NCI-H526 (cell line): ENCODE results near the gene RAB11FIP3.
"Not testable (repeated sequence)": the region's sequence is repeated elsewhere in the genome, so short reads cannot be mapped to it uniquely, and the experiment has no call there.

Source experiments
- DNase-seq, 2 experiments: peaks; one replicate each; lab custom pipeline; 2025; lab: John Stamatoyannopoulos, UW

Gene RAB11FIP3

DNA sequence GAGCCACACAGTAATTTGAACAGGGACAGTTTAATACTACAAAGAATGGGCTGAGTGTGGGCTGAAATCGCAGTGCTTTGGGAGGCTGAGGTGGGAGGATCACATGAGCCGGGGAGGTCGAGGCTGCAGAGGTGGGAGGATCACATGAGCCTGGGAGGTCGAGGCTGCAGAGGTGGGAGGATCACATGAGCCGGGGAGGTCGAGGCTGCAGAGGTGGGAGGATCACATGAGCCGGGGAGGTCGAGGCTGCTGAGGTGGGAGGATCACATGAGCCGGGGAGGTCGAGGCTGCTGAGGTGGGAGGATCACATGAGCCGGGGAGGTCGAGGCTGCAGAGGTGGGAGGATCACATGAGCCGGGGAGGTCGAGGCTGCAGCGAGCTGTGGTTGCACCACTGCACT lies 69.2 kb downstream of the RAB11FIP3 start:
- not testable (repeated sequence) for DNase-seq

DNA sequence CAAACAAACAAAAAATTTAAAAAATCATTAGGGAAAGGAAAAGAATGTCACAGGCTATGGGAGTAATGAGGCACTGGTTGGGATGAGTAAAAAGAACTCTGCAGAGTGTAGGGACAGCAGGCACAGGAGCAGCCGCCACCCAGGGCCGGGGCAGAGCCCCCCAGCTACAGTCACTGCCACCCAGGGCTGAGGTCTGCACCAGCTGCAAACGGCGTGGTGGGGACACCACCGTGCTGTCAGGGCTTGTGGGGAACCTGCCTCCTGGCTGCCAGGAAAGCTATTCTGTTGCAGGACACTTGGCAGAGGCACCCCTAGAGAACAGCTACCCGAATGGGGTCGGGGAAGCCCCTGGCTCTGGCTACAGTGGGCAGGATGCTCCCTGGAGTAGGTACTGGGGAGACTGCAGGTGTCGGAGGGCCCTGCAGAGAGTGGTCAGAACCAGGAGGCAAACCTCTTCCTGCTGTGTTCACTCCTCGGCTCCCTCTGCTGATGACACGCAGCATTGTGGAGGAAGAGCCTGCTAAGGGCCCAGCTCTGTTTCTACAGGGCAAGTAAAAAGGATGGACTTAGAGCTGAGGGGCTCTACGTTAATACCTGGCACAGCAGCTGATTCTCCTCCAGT lies 69.8 kb downstream of the RAB11FIP3 start:
- peak; percentile 15 to 44 for DNase-seq

DNA sequence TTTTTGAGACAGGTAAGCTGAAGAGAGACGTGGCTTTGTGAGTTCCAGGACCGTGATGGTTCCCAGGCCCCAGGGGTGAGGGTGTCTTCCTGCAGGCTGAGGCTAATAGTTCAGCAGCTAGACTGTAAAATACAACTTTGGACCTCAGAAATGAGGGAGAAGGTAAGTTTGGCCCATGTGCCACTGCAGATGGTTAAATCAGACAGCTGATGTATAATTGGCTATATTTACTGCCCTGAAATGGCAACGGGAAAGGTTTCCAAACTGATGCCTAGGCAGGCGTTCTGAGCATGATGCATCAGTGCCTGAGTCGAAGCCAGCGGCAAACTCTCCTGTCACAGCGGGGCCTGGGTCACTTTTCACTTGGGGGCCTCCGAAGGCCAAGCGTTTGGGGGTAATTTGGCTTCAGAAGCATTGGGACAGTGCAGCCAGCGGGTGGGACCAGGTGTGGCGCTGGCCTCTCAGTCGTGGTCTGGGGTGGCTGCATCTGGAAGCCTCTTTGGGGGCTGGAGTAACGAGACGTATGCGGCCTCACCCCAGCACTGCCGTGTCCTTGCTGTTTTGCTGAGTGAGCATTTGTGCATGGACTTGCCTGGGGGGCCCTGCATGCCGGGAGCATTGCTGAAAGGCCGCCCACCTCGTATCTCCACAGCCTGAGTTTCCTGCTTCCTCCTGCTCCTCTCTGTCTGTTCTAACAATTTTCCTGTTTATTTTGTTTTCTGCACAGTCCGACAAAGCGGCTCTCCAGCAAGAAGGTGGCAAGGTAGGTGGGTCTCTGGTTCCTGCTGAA lies 70.8 kb downstream of the RAB11FIP3 start:
- no peak for DNase-seq

DNA sequence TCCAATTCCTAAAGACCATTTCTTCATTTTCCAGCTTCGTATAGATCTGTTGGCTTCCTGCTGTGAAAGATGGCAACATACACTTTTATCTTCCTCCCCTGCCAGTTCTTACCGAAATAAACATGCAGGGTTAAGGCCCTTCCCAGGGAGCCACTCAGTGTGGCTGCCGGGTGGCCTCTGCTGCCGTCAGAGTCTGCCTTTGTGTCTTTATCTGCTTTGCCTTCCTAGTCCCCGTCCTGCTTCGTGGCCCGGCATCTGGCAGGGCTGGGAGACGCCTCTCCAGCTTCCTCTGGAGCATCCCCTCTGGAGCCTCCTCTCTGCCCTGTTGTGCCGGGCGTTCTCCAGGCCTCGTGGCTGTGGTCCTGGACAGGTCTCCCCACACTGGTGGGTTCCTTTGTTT lies 71.8 kb downstream of the RAB11FIP3 start:
- no peak for DNase-seq

DNA sequence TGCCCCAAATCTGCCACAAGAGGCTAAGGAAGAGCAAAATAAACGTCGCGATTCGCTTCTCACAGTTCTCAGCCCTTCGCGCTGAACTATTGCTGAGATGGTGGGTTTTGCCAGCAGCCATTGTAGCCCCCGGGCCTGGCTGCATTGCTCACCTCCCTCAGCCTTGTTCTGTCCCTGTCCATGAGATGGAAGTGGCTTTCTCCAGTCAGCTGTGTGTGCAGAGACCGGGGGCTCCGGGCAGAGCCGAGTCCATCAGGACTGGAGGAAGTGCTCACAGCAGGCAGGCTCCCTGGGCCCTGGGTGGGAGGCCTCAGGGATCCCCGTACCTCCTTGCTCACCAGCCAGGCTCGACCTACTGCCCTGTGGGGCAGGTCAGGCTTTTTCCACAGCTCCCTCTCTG lies 74.5 kb downstream of the RAB11FIP3 start:
- DNase-seq: no peak

DNA sequence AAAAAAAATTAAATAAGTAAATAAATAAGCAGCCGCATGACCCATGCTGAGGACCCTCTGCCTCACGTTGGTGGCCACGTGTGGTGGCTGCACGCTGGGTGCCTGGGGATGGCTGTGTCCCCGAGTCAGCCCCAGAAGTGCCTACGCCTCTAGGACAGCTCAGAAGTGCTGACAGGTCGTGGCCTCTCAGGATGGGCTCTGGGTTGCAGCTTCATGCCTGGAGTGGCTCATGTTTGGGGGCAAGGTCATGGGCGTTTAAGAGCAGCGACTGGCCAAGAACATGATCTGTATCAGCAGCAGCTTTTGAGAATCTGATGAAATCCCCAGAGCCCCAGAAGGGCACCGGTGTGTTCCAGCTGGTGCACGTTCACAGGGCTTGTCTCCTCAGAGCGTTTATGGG lies 75.3 kb downstream of the RAB11FIP3 start:
- no peak for DNase-seq

DNA sequence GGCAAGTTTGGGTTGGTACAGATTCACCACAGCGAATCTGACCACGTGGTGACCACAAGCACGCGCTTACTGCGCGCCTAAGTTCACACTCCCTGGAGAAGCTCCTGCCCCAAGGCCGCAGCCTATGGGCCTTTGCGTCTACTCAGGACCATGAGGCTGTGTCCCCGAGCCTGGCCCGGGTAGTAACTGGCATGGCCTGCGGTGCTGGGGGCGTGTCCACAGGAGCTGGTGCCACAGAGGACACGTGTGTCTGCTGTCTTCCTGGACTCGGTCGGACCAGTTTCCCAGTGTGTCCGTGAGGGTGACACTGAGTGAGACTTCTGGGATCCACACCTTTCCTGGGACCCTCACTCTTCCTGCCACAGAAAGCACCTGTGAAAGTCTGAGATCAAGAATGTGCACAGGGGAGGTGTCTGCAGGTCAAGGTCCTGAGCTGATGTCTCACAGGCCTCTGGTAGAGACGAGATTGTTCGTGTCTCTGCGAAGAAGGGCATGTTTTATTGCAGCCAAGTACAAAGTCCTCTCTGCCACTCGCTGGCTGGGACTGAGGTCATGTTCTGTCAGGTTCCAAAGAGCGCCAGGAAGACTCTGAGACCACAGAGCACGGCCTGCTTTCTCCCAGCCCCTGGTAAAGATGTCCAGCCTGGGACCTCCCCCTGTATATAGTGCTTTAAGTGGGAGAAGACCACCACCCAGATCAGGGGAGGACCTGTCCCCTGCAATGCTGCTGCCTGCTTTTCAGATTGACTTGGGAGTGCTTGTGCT lies 76.9 kb downstream of the RAB11FIP3 start:
- DNase-seq: peak in 1 of 2 experiments; percentile 36

DNA sequence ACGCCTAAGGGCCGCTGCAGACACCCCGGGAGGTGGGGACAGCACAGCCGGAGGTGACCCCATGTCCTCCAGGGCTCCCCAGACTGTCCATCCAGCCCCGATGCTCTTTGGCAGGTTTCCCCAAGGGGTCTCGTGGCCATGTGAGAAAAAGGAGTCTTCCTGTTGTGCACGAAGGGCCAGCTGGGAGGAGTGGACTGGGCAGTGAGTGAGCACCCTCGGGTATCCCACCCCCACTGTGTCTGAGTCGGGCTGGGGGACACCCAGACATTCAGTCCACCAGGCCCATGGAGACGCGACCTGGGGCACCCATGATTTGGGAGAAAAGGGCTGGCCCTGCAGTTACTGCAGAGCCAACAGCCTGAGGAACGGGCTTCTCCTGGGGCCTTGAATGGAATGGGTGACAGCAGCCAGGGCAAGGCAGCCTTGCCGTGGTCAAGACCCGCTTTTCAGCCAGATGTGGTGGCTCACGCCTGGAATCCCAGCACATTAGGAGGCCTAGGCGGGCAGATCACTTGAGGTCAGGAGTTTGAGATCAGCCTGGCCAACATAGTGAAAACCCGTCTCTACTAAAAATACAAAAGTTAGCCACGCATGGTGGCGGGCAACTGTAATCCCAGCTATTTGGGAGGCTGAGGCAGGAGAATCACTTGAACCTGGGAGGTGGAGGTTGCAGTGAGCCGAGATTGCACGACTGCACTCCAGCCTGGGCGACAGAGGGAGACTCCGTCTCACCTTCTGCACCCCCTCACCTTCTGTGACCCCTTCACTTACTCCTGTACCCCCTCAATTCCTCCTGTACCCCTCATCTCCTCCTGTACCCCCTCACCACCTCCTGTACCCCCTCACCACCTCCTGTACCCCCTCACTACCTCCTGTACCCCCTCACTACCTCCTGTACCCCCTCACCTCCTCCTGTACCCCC lies 78.0 kb downstream of the RAB11FIP3 start:
- no peak for DNase-seq

DNA sequence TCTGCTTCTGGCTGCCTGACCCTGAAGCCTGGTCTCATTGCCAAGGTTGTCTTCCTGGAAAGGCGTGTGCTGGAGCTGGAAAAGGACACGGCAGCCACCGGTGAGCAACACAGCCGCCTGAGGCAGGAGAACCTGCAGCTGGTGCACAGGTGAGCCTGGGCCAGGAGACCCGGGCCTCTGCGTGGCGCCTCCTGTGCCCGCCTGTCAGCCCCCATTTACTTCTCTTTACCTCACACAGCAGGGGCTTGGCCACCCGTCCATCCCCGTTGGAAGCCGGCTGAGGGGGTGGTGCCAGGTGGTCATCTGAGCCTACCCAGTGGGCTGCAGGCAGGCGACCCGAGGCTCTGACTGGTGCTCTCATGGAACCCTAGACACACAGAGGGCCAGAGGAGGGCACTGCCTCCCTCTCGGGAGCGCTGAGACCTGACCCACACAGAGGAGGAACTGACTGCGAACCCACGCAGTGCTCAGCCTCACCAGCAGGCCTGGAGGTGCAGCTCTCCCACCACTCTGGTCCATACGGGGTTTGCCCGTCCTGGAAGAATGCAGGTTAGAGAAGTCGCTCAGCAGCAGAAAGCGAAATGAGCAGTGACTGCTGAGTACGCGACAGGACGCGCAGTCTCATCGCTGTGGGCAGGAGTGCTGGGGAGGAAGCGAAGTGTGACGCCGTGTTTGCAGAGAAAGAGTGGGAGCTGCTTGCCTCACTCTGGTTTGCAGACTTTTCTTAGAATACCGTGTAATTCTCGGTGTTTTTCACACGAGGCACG lies 80.2 kb downstream of the RAB11FIP3 start:
- no peak for DNase-seq

DNA sequence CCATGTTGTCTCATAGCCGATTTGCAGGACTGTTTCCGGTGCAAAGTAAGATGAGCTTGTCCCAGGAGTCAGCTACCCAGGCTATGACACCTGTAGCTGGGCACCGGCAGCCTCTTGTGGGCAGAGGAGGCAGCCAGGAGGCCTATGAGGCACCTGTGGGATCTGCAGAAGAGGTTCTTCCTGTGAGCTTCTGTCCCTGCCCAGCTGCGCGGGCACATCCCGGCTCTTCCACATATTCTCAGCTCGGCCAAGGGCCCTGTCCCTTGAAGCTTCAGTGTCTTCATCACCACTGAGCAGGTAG lies 80.7 kb downstream of the RAB11FIP3 start:
- DNase-seq: no peak

DNA sequence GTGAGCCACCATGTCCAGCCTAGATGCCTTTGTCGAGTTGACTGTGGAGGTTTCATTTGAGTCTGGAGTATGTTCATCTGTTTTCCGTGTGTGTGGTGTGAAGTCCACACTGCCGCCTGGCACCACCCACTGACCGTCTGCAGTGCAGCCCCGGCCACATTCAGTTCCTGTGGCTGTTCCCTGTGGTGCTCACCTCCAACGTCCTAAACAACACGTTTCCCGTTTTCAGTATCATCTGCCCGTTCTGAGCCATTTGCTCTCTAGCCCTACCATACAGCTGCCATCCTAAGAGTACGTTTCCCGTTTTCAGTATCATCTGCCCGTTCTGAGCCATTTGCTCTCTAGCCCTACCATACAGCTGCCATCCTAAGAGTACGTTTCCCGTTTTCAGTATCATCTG lies 82.1 kb downstream of the RAB11FIP3 start:
- not testable (repeated sequence) for DNase-seq

DNA sequence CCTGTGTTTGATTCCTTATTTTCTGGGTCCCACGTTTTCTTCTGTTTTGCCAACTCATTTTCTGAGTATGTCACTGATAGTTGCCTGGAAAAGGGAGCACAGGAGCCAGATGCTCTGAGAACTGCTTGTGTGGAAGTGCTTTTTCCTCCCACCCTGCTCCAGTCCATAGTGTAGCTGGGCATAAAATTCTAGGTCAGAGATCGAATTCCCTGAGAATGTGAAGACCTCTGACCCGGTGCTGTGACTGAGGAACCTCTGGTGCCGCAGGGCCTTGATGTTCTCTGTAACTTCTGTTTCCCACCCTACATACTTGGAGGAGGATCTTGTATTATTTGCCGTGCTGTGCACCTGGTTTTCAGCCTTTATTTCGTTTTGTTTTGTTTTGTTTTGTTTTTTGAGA lies 82.5 kb downstream of the RAB11FIP3 start:
- no peak for DNase-seq

DNA sequence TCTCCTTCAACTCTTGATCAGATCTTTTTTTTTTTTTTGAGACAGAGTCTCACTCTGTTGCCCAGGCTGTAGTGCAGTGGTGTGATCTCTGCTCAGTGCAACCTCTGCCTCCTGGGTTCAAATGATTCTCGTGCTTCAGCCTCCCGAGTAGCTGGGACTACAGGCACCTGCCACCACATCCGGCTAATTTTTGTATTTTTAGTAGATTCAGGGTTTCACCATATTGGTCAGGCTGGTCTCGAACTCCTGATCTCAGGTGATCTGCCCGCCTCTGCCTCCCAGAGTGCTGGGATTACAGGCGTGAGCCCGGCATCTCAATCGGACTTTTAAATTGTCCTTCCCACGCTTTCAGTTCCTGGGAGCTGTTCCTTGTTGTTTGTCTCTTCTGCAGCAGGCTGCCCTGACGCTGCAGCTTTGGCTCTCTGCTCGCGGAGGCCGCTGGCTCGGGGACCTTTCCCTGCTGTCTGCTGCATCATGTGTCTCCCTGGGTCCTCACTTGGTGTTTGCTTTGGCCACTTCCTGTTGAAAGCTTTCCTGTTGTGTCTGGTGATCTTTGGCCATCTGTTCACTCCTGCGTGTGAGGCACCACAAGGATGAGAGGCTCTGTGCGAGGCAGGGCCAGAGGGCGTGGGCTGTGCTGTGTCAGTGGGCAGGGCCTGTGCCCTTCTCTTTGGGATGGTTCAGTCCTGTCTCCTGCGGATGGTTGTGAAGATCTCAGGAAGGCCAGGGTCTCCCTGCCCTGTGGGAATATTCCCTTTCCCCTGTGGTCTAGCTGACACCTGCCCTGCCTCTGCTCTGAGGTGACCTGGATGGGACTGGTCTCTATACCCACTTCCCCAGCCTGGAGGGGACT lies 83.7 kb downstream of the RAB11FIP3 start:
- DNase-seq: no peak

DNA sequence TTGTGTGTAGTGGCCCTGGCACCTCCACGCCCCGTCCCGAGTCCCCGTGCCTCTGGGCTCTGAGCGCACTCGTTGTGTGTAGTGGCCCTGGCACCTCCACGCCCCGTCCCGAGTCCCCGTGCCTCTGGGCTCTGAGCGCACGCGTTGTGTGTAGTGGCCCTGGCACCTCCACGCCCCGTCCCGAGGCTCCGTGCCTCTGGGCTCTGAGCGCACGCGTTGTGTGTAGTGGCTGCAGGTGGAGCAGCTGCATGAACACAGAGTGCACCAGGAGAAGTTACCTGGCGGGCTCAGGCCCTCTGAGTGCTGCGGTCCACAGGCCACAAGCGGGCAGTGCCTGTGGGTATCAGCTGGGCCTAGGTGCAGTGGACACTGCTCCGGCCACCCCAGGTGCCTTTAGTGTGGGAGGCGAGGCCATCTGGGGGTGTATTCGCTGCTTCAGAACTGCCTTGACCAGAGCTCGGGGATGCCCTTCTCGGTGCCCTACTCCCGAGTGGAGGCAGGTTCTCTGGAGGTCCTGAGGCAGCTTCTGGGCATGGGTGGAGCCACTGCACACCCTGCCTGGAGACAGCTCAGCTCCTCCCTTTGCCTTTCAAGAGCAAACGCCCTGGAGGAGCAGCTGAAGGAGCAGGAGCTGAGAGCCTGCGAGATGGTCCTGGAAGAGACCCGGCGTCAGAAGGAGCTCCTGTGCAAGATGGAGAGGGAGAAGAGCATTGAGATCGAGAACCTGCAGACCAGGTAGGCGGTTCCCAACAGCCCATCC lies 84.8 kb downstream of the RAB11FIP3 start:
- no peak for DNase-seq

DNA sequence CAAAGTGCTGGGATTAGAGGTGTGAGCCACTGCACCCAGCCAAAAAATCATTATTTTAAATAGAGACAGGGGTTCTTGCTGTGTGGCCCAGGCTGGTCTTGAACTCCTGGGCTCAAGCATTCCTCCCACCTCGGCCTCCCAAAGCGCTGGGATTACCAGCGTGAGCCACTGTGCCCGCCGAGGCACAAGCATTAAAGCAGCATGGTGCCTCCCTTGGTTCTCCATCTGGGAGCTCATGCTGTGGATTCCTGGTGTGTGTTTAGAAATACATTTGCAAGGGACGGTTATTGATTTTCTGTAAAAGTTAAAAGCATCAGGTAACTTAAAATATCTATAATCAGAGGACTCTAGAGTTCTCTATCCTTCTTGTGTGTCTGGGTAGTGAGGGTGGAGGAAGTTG lies 87.4 kb downstream of the RAB11FIP3 start:
- no peak for DNase-seq

DNA sequence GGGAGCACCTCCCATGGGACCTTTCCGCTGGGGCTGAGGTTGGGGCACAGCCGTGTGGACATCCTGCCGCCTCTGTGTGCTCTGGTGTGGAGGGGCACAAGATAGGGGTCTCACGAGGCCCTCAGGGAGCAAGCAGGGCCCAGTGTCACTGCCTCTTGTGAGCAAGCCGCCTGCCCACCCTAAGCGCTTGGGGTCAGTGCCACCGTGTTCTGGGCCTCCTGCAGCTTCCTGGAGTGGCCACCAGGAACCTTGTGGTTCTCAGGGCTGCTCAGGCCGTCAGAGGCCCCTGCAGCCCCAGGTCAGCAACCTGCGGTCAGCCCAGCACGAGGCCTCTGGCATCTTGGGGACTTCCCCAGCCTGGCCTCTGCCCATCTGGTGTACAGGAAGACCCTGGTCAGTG lies 88.5 kb downstream of the RAB11FIP3 start:
- no peak for DNase-seq

DNA sequence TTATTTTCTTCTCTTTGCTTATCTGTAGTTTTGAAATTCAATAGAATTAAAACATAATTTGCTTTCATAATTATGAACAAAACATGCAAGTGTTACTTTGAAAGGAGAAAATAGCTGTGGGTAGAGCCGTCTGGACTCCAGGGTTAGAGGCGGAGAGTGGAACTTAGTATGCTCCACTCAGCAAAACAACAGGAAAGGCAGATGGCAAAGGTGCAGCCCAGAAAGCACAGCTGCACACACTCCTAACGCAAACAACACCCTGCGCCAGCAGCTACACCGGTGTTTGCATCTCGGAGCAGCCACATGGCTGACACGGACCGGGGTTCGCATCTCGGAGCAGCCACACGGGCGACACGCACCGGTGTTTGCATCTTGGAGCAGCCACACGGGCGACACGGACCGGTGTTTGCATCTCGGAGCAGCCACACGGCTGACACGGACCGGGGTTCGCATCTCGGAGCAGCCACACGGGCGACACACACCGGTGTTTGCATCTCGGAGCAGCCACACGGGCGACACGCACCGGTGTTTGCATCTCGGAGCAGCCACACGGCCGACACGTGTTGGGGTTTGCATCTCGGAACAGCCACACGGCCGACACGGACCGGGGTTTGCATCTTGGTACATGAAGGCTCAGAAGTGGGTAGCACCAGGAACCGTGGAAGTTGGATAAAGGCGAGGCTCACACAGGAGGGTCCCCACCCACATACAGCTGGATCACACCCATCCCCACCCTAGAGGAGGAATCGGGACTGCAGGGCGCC lies 89.9 kb downstream of the RAB11FIP3 start:
- DNase-seq: no peak

DNA sequence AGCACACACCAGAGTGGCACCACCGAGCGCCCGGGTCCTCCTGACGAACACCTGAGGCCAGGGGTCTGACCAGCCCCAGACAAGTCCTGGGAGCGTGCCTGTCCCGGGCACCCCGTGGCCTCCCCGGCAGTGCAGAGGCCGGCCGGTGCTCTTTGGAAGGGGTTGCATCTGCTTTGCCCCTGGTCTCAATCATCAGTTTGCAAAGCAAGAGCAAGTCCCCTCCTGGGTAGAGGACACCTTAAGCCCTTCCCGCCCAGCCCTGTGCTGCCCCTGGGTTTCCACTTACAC lies 90.4 kb downstream of the RAB11FIP3 start:
- no peak for DNase-seq

DNA sequence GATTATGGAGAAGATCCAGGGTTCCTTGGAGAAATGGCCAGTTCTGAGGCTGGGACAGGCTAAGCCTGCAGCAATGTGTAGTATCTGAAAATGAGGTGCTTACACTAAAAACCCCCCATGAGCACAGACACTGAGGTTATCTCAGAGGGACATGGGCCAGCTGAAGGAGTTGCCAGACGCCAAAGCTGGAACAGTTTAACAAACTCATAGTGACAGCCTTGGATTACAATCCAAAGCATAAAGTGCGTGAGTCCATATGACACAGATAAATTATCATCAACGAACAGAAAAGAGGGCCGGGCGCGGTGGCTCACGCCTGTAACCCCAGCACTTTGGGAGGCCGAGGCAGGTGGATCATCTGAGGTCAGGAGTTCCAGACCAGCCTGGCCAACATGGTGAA lies 90.9 kb downstream of the RAB11FIP3 start:
- DNase-seq: no peak
